ENCODE results near the gene DPPA4. TPM values are rescaled to one million over a fixed set of nuclear protein-coding genes. Genes with fewer than 3 reads are reported as not detected.

Gene DPPA4
- polyA plus RNA-seq, 1 of the 3 experiments (the other 2 are of a cell fraction) = not detected

GRCh38 chr3:109336291-109336861 is 970 bp downstream of the DPPA4 start (continued):
- TF ChIP-seq RXRA (IDR thresholded peaks at IDR 0.05; ENCODE audit: borderline replicate concordance, low read depth) (no peak), JUND (IDR thresholded peaks at IDR 0.05) (no peak)

DNA sequence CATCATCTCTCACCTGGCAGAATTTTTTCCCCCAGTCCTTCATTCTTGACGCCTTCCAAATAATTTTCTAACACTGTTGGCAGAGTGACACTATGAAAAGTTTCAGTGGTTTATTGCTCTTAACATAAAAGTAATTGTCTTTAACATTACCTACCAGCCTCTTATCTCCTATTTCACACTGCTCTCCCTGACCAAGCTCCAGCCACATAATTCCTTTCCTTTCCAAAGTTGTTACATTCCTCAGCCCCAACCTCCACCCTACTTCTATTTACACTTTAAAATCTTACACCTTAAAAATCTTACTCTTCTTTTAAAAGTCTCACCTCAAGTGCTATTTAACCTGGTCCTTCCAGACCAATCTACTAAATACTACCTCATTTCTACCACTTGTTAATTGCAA is 2.8 kb downstream of the DPPA4 start:
- CTCF ChIA-PET = no interaction called here
- 48% methylated on average over 1 of the region's 1 CpG for WGBS (ENCODE audit: low lambda C conversion rate)
- DNase-seq = no peak
- Histone ChIP-seq H3K79me2 (ENCODE audit: insufficient read depth) (no peaks in the 10 kb centered on the region), H3K9me2 (no peaks in the 10 kb centered on the region), H3K9ac (no peak overlapping the region), H2AFZ (ENCODE audit: low read depth) (no peak overlapping the region), H3K4me3 (ENCODE audit: low read depth in 2 of 2, low read length in 1 of 2) (no peak overlapping the region), H3K4me2 (no peak overlapping the region), H3K4me1 (ENCODE audit: control insufficient read depth in 1 of 2, insufficient read depth in 2 of 2, low read depth in 1 of 2, low read length in 1 of 2) (no peaks in the 10 kb centered on the region), H3K27ac (ENCODE audit: low read depth in 2 of 2, low read length in 1 of 2) (no peak overlapping the region), H3F3A (replicated peaks; ENCODE audit: insufficient read depth) (no peaks in the 10 kb centered on the region), H3K27me3 (ENCODE audit: insufficient read depth) (no peaks in the 10 kb centered on the region), H4K20me1 (ENCODE audit: insufficient read depth) (no peaks in the 10 kb centered on the region), H3K36me3 (replicated peaks in 1 of 2; ENCODE audit: control insufficient read depth in 1 of 2, insufficient read depth in 2 of 2, low read length in 1 of 2) (no peaks in the 10 kb centered on the region), H3K9me3 (no peaks in the 10 kb centered on the region)
- POLR2A ChIA-PET = no interaction called here
- TF ChIP-seq TAF1 (IDR thresholded peaks at IDR 0.05; ENCODE audit: borderline replicate concordance, low read depth, low read length) (no peak), NRF1 (IDR thresholded peaks at IDR 0.05; ENCODE audit: low read depth, low read length) (no peak), PBX3 (IDR thresholded peaks at IDR 0.05) (no peak), CHD2 (IDR thresholded peaks at IDR 0.05; ENCODE audit: low read length, partially characterized antibody) (no peak), YY1 (IDR thresholded peaks at IDR 0.05; ENCODE audit: low read depth) (no peak), RFX5 (IDR thresholded peaks at IDR 0.05; ENCODE audit: low read length) (no peak), RAD21 (IDR thresholded peaks at IDR 0.05; ENCODE audit: low read length) (no peak), ZBTB33 (IDR thresholded peaks at IDR 0.05; ENCODE audit: borderline replicate concordance, low read depth) (no peak), JUND (IDR thresholded peaks at IDR 0.05) (no peak), MXI1 (IDR thresholded peaks at IDR 0.05; ENCODE audit: low read depth, low read length) (no peak), RXRA (IDR thresholded peaks at IDR 0.05; ENCODE audit: borderline replicate concordance, low read depth) (no peak), EZH2phosphoT487 (IDR thresholded peaks at IDR 0.05; ENCODE audit: borderline replicate concordance, low read depth) (no peak), POLR2AphosphoS5 (IDR thresholded peaks at IDR 0.05; ENCODE audit: low read depth, low read length) (no peak), SMC3 (IDR thresholded peaks at IDR 0.05; ENCODE audit: low read depth, low read length) (no peak), EP300 (IDR thresholded peaks at IDR 0.05; ENCODE audit: borderline replicate concordance in 1 of 2, low read depth in 1 of 2, low read length in 1 of 2) (no peak), GATA2 (CRISPR knock-in tag; IDR thresholded peaks at IDR 0.05) (no peak)
- TF ChIP-seq, protein P1, sequence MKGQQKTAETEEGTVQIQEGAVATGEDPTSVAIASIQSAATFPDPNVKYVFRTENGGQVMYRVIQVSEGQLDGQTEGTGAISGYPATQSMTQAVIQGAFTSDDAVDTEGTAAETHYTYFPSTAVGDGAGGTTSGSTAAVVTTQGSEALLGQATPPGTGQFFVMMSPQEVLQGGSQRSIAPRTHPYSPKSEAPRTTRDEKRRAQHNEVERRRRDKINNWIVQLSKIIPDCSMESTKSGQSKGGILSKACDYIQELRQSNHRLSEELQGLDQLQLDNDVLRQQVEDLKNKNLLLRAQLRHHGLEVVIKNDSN (IDR thresholded peaks at IDR 0.05; ENCODE audit: borderline replicate concordance, low read depth) = no peak

All from SK-N-SH (cell line).